ENCODE data around the gene INPP5J.

DNA sequence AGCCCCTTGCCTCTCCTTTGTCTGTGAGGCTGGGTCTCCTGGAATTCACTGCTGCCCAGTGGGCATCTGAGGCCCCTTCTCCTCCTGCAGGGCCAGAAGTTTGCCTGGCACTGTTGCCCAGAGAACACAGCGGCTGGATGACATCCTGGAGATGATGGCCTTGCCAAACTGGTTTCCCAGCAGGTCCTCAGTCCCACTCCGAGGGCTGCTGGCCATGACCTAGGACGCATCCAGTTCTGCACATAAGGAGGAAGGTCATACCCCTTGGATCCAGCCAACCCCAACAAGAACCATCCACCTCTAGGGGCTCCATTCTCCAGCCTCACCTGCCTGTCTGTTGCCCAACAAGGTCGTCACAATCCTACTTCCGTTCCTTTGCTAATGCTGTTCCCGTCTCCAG is 45.1 kb upstream of the INPP5J start:
- no peak for TF ChIP-seq GATA3 (IDR thresholded peaks at IDR 0.05; ENCODE audit: low read depth, low read length)
- TF ChIP-seq GATA2 (IDR thresholded peaks at IDR 0.05; ENCODE audit: low read depth, low read length), result no peak

Measured in SH-SY5Y (cell line).